Smooth muscle cell (in vitro differentiated cells): ENCODE data around the gene ZDHHC6. TPM values are rescaled to one million over a fixed set of nuclear protein-coding genes. Genes with fewer than 3 reads are reported as not detected.
A peak's percentile ranks its signal among the peaks of the same experiment; 100 is the strongest.

Experiments used
- DNase-seq: peaks from one replicate; lab custom pipeline; 2025; ENCODE audit not compliant: unreplicated experiment; lab: John Stamatoyannopoulos, UW
- H2AFZ ChIP-seq: fragments of 200-600 bp; sonication (generic); 2 replicates; pipeline ENCODE4 v1.6.0; 2016; ENCODE audit warnings: antibody characterized with exemption, low read depth, mild to moderate bottlenecking
- H3F3A ChIP-seq: fragments of 200-600 bp; sonication (generic); 2 replicates; pipeline ENCODE4 v1.6.0; 2017; ENCODE audit warnings: antibody characterized with exemption, low read depth
- H3K27ac ChIP-seq: fragments of 200-600 bp; sonication (generic); 2 replicates; pipeline ENCODE4 v1.5.1; 2016; ENCODE audit warnings: low read depth, mild to moderate bottlenecking
- H3K27me3 ChIP-seq: fragments of 200-600 bp; sonication (generic); 2 replicates; pipeline ENCODE4 v1.6.1; 2016; ENCODE audit warnings: low read depth, mild to moderate bottlenecking
- H3K36me3 ChIP-seq: fragments of 200-600 bp; sonication (generic); 2 replicates; pipeline ENCODE4 v1.5.1; 2016; ENCODE audit warnings: low read depth
- H3K4me1 ChIP-seq: fragments of 200-600 bp; sonication (generic); 2 replicates; pipeline ENCODE4 v1.5.1; 2016; ENCODE audit warnings: low read depth
- H3K4me2 ChIP-seq: fragments of 200-600 bp; sonication (generic); 2 replicates; pipeline ENCODE4 v1.6.0; 2016; ENCODE audit warnings: mild to moderate bottlenecking
- H3K4me3 ChIP-seq: fragments of 200-600 bp; sonication (generic); 2 replicates; pipeline ENCODE4 v1.5.1; 2016; ENCODE audit warnings: mild to moderate bottlenecking
- H3K79me2 ChIP-seq: fragments of 200-600 bp; sonication (generic); 2 replicates; pipeline ENCODE4 v1.6.0; 2016; ENCODE audit warnings: low read depth, mild to moderate bottlenecking
- H3K9ac ChIP-seq: fragments of 200-600 bp; sonication (generic); 2 replicates; pipeline ENCODE4 v1.6.0; 2016; ENCODE audit warnings: low read depth
- H3K9me3 ChIP-seq: fragments of 200-600 bp; sonication (generic); replicated peaks from 2 replicates; pipeline ENCODE4 v1.5.1; 2016; ENCODE audit warnings: low read depth
- H4K20me1 ChIP-seq: fragments of 200-600 bp; sonication (generic); 2 replicates; pipeline ENCODE4 v1.6.0; 2016; ENCODE audit warnings: low read depth
- CTCF ChIP-seq: fragments of 200-600 bp; sonication (generic); IDR thresholded peaks from 2 replicates; pipeline ENCODE4 v1.5.1; 2017; ENCODE audit warnings: borderline replicate concordance, mild to moderate bottlenecking, antibody characterized with exemption; ENCODE audit not compliant: insufficient read depth, poor library complexity, severe bottlenecking
- WGBS: methylation state at CpG from one replicate; pipeline ENCODE4 v1.1.7; 2016; ENCODE audit warnings: low lambda C conversion rate; 5-methylcytosine and 5-hydroxymethylcytosine counted together
- polyA plus RNA-seq: library from polyadenylated mRNA; unstranded; fragments of >200 nt; fragmentation: Nextera tagmentation; extraction: Ambion mirVana; gene quantifications from 2 replicates; pipeline ENCODE4 v1.2.1, GENCODE V29; 2016
- total RNA-seq: library from RNA; depleted of rRNA; stranded (reverse); fragments of >200 nt; gene quantifications from 2 replicates; pipeline ENCODE4 v1.2.3, GENCODE V29; 2014

The ZDHHC6 gene
- total and polyA plus RNA-seq, 2 experiments from 2014 or later: 19.2 to 19.7 TPM

GRCh38 chr10:112446055-112446854 lies 459 bp downstream of the ZDHHC6 start:
- H3K27ac ChIP-seq: peak overlapping the region; percentile 91
- peaks cover 53% of the 10 kb centered on the region for H3K79me2 ChIP-seq
- peak overlapping the region; percentile 99 for H2AFZ ChIP-seq
- peak overlapping the region; percentile 98 for H3K4me2 ChIP-seq
- no peaks in the 10 kb centered on the region for H3F3A ChIP-seq
- H3K9me3 ChIP-seq: no peaks in the 10 kb centered on the region
- no peak for DNase-seq
- H3K36me3 ChIP-seq: no peaks in the 10 kb centered on the region
- no peaks in the 10 kb centered on the region for H4K20me1 ChIP-seq
- peak overlapping the region; percentile 97 for H3K4me3 ChIP-seq
- WGBS: 8% methylated on average over 20 of the region's 20 CpGs
- H3K27me3 ChIP-seq: no peaks in the 10 kb centered on the region
- TF ChIP-seq CTCF: no peak
- H3K9ac ChIP-seq: peak overlapping the region; percentile 98
- peaks cover 13% of the 10 kb centered on the region for H3K4me1 ChIP-seq

- no peak overlapping the region for H3K27ac ChIP-seq
- H3K36me3 ChIP-seq: peaks cover 8% of the 10 kb centered on the region
- 80% methylated on average over 3 of the region's 3 CpGs for WGBS
- no peaks in the 10 kb centered on the region for H3K27me3 ChIP-seq
- H3K9me3 ChIP-seq: no peaks in the 10 kb centered on the region
- H3K9ac ChIP-seq: no peak overlapping the region
- TF ChIP-seq CTCF: no peak
- peaks cover 15% of the 10 kb centered on the region for H3K79me2 ChIP-seq
- no peak for DNase-seq
- no peaks in the 10 kb centered on the region for H4K20me1 ChIP-seq
- no peak overlapping the region for H3K4me2 ChIP-seq
- no peak overlapping the region for H3K4me3 ChIP-seq
- no peak overlapping the region for H2AFZ ChIP-seq
- H3K4me1 ChIP-seq: peaks cover 6% of the 10 kb centered on the region
- H3F3A ChIP-seq: no peaks in the 10 kb centered on the region
Observed at GRCh38 chr10:112442063-112442462, 4.7 kb downstream of the ZDHHC6 start.

GRCh38 chr10:112441520-112441919 lies 5.2 kb downstream of the ZDHHC6 start:
- Histone ChIP-seq H4K20me1 (no peaks in the 10 kb centered on the region), H3K27ac (no peak overlapping the region), H3K4me3 (no peak overlapping the region), H3K9me3 (no peaks in the 10 kb centered on the region), H3K79me2 (peaks cover 14% of the 10 kb centered on the region), H3K36me3 (peaks cover 8% of the 10 kb centered on the region), H3K9ac (no peak overlapping the region), H3K4me1 (peaks cover 6% of the 10 kb centered on the region), H3F3A (no peaks in the 10 kb centered on the region), H2AFZ (no peak overlapping the region), H3K4me2 (no peak overlapping the region), H3K27me3 (no peaks in the 10 kb centered on the region)
- 97% methylated on average over 1 of the region's 1 CpG for WGBS
- no peak for TF ChIP-seq CTCF
- DNase-seq: no peak

- Histone ChIP-seq H3K4me2 (no peak overlapping the region), H3K27ac (no peak overlapping the region), H3K27me3 (no peaks in the 10 kb centered on the region), H3K9me3 (no peaks in the 10 kb centered on the region), H3K79me2 (no peaks in the 10 kb centered on the region), H2AFZ (no peak overlapping the region), H3F3A (no peaks in the 10 kb centered on the region), H3K36me3 (peaks cover 12% of the 10 kb centered on the region), H3K9ac (no peak overlapping the region), H3K4me3 (no peak overlapping the region), H4K20me1 (no peaks in the 10 kb centered on the region), H3K4me1 (no peaks in the 10 kb centered on the region)
- 94% methylated on average over 4 of the region's 4 CpGs for WGBS
- no peak for TF ChIP-seq CTCF
- no peak for DNase-seq
Observed at GRCh38 chr10:112438356-112438755, 8.4 kb downstream of the ZDHHC6 start.
